Measurements from ENCODE around the gene XIST. TPM values are rescaled to one million over a fixed set of nuclear protein-coding genes. Genes with fewer than 3 reads are reported as not detected.
"Not testable (repeated sequence)": the region's sequence is repeated elsewhere in the genome, so short reads cannot be mapped to it uniquely, and the experiment has no call there.

The XIST gene
- total and polyA plus RNA-seq, 11 donors: 0.01 to 138 (median 0.46) TPM

- Histone ChIP-seq H3K4me1 (no peaks in the 10 kb centered on the region), H3K27me3 (no peaks in the 10 kb centered on the region), H3K36me3 (peaks cover 0 to 73% (median 0%) of the 10 kb centered on the region in 9 donors), H3K27ac (no peak overlapping the region), H3K9me3 (no peaks in the 10 kb centered on the region), H3K4me3 (no peak overlapping the region)
- intact Hi-C loops (cut with DNase I): no loop called here
- no peak for TF ChIP-seq POLR2A (IDR thresholded peaks at IDR 0.05)
- TF ChIP-seq, protein P1, sequence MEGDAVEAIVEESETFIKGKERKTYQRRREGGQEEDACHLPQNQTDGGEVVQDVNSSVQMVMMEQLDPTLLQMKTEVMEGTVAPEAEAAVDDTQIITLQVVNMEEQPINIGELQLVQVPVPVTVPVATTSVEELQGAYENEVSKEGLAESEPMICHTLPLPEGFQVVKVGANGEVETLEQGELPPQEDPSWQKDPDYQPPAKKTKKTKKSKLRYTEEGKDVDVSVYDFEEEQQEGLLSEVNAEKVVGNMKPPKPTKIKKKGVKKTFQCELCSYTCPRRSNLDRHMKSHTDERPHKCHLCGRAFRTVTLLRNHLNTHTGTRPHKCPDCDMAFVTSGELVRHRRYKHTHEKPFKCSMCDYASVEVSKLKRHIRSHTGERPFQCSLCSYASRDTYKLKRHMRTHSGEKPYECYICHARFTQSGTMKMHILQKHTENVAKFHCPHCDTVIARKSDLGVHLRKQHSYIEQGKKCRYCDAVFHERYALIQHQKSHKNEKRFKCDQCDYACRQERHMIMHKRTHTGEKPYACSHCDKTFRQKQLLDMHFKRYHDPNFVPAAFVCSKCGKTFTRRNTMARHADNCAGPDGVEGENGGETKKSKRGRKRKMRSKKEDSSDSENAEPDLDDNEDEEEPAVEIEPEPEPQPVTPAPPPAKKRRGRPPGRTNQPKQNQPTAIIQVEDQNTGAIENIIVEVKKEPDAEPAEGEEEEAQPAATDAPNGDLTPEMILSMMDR (IDR thresholded peaks at IDR 0.05): no peak
- ATAC-seq: no peak
- 18 to 40% (median 32%) methylated on average over 1 of the region's 1 CpG for WGBS, 4 donors
- DNase-seq: no peak
Observed at GRCh38 chrX:73825569-73825968, 26.9 kb downstream of the XIST start.

DNA sequence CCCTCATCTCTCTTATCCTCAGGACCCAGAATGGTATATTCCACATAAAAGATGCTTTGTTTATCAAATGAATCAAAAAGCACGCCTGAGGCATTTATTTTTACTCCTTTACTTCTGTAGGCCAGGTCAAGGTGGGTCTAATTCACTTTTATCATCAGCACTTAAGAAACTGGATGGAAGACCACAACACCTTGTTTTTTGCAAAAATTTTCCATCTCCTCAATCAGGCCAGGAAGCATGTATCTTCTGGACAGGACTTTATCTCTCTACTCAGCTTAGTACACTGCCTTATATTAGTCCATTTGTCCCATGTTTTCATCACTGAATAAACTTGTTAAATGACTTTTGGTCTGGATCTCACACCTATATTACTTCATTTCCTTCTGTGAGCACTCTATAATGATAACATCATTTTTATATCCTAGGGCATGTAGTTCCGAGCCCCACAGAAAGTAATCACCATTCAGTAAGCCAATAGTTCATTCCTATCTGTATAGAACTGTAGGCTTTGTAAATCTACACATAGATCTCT lies 29.0 kb downstream of the XIST start:
- Histone ChIP-seq H3K4me3 (no peak overlapping the region), H3K27ac (no peak overlapping the region), H3K9me3 (no peaks in the 10 kb centered on the region), H3K27me3 (no peaks in the 10 kb centered on the region), H3K4me1 (no peaks in the 10 kb centered on the region), H3K36me3 (peaks cover 0 to 58% (median 0%) of the 10 kb centered on the region in 9 donors)
- intact Hi-C loops (cut with DNase I): no loop called here
- ATAC-seq (no peak), DNase-seq (no peak)
- TF ChIP-seq, protein P1 (IDR thresholded peaks at IDR 0.05): no peak
- TF ChIP-seq POLR2A (IDR thresholded peaks at IDR 0.05): no peak
- 74 to 90% (median 78%) methylated on average over 2 of the region's 2 CpGs for WGBS, 4 donors

- ATAC-seq (no peak), DNase-seq (no peak)
- Histone ChIP-seq H3K4me3 (no peak overlapping the region), H3K27ac (no peak overlapping the region), H3K36me3 (peaks cover 0 to 51% (median 0%) of the 10 kb centered on the region in 9 donors), H3K4me1 (no peaks in the 10 kb centered on the region), H3K9me3 (no peaks in the 10 kb centered on the region), H3K27me3 (no peaks in the 10 kb centered on the region)
- no peak for TF ChIP-seq POLR2A (IDR thresholded peaks at IDR 0.05)
- TF ChIP-seq, protein P1 (IDR thresholded peaks at IDR 0.05): no peak
- WGBS, 4 donors: 83 to 87% (median 84%) methylated on average over 4 of the region's 4 CpGs
- intact Hi-C loops (cut with DNase I): no loop called here
Observed at GRCh38 chrX:73822775-73823174, 29.7 kb downstream of the XIST start.

DNA sequence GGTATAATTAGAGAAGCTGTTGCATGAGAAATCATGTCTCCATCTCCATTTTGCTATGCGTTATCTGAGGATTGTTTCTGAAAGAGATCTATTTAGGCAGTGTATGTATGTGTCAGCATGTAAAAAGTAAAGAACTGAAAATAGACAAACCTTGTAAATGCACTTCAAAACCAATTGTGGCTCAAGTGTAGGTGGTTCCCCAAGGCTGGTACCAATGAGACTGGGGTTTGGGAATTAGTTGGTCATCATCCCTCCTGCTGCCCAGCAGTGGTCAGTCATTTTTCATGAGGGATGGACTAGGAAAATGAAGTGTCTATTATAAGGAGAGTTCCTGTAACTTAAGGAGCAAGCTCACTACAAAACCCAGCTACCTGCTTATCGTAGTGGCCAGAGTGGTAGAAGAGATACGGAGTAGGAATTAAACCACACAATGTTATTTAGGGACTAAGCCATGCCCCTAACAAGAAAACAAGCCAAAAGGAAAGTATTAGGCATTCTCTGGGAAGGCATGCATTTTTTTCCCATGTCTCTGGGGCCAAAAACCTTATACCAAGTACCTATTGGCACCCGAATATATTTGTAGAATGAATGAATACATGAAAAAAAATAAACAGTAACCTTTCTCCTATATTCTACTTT lies 30.5 kb downstream of the XIST start:
- DNase-seq (no peak), ATAC-seq (no peak)
- Histone ChIP-seq H3K27ac (no peak overlapping the region), H3K36me3 (peaks cover 0 to 43% (median 0%) of the 10 kb centered on the region in 9 donors), H3K27me3 (no peaks in the 10 kb centered on the region), H3K4me1 (no peaks in the 10 kb centered on the region), H3K9me3 (no peaks in the 10 kb centered on the region), H3K4me3 (no peak overlapping the region)
- TF ChIP-seq POLR2A (IDR thresholded peaks at IDR 0.05): no peak
- TF ChIP-seq, protein P1 (IDR thresholded peaks at IDR 0.05): no peak
- 89 to 94% (median 92%) methylated on average over 4 of the region's 4 CpGs for whole genome bisulfite sequencing, 4 donors
- intact Hi-C loops (cut with DNase I): no loop called here

GRCh38 chrX:73819864-73820558 lies 32.5 kb downstream of the XIST start:
- DNase-seq; H3K27ac ChIP-seq; ATAC-seq; H3K9me3 ChIP-seq; H3K27me3 ChIP-seq; intact Hi-C loops (cut with DNase I); H3K4me3 ChIP-seq; H3K4me1 ChIP-seq: not testable (repeated sequence)
- 90 to 95% (median 91%) methylated on average over 10 of the region's 10 CpGs for WGBS, 4 donors
- peaks cover 0 to 23% (median 0%) of the 10 kb centered on the region in 9 donors for H3K36me3 ChIP-seq
